Mesenchymal stem cell (in vitro differentiated cells and primary cell): Measurements from ENCODE around the gene KRTAP10-8.
"Not testable (repeated sequence)": the region's sequence is repeated elsewhere in the genome, so short reads cannot be mapped to it uniquely, and the experiment has no call there.

Experiments used
- DNase-seq: peaks from one replicate; pipeline ENCODE4 v3.0.0-alpha.2; 2013
- H2AFZ ChIP-seq: one replicate; pipeline ENCODE4 v1.6.1; 2013; ENCODE audit warnings: low read depth, mild to moderate bottlenecking, control low read depth, inconsistent platforms, low read length, moderate library complexity
- H2AK5ac ChIP-seq: 2 replicates; pipeline ENCODE4 v1.6.1; 2013; ENCODE audit warnings: low read length, moderate library complexity, mild to moderate bottlenecking, inconsistent platforms; ENCODE audit not compliant: severe bottlenecking
- H2BK120ac ChIP-seq: one replicate; pipeline ENCODE4 v1.6.1; 2013; ENCODE audit warnings: low read depth, mild to moderate bottlenecking, inconsistent platforms, low read length, moderate library complexity
- H2BK12ac ChIP-seq, 2 experiments: one replicate each; pipeline ENCODE4 v1.6.1; 2013; ENCODE audit warnings: inconsistent platforms in 2 of 2, low read length in 2 of 2, mild to moderate bottlenecking in 2 of 2, moderate library complexity in 2 of 2, control low read depth in 1 of 2
- H2BK15ac ChIP-seq: one replicate; pipeline ENCODE4 v1.6.1; 2013; ENCODE audit warnings: mild to moderate bottlenecking, low read depth, inconsistent platforms; ENCODE audit not compliant: poor library complexity, severe bottlenecking
- H2BK5ac ChIP-seq: 2 replicates; pipeline ENCODE4 v1.6.1; 2013; ENCODE audit warnings: low read depth, mild to moderate bottlenecking, low read length, control low read depth, inconsistent platforms; ENCODE audit not compliant: poor library complexity, severe bottlenecking
- H3K14ac ChIP-seq, 2 experiments: one replicate each; pipeline ENCODE4 v1.6.1; 2013; ENCODE audit warnings: inconsistent platforms in 2 of 2, low read length in 2 of 2, control low read depth in 1 of 2, mild to moderate bottlenecking in 1 of 2, moderate library complexity in 1 of 2
- H3K18ac ChIP-seq, 2 experiments: one replicate each; pipeline ENCODE4 v1.6.1; 2013; ENCODE audit warnings: inconsistent platforms in 2 of 2, low read length in 2 of 2, control low read depth in 1 of 2, low read depth in 1 of 2, mild to moderate bottlenecking in 1 of 2
- H3K23ac ChIP-seq, 2 experiments: one replicate each; pipeline ENCODE4 v1.6.1; 2013; ENCODE audit warnings: inconsistent platforms in 2 of 2, low read length in 2 of 2, mild to moderate bottlenecking in 2 of 2, moderate library complexity in 2 of 2, control low read depth in 1 of 2
- H3K27ac ChIP-seq: 2 replicates; pipeline ENCODE4 v1.5.1; 2013; ENCODE audit warnings: mild to moderate bottlenecking, moderate library complexity, low read length, control low read depth, inconsistent platforms; ENCODE audit not compliant: poor library complexity, severe bottlenecking
- H3K27me3 ChIP-seq, 2 experiments: 2 replicates each; pipeline versions ENCODE4 v1.6.1 to v1.7.0; 2013; ENCODE audit warnings: low read length in 2 of 2, mild to moderate bottlenecking in 2 of 2, moderate library complexity in 2 of 2, control low read depth in 1 of 2, inconsistent platforms in 1 of 2; ENCODE audit not compliant: control insufficient read depth in 1 of 2, insufficient read depth in 1 of 2
- H3K36me3 ChIP-seq, 2 experiments: 2 replicates each; pipeline versions ENCODE4 v1.6.1 to v1.7.0; 2013; ENCODE audit warnings: low read length in 2 of 2, control low read depth in 1 of 2, inconsistent platforms in 1 of 2, low read depth in 1 of 2, mild to moderate bottlenecking in 1 of 2; ENCODE audit not compliant: insufficient read depth in 2 of 2, control insufficient read depth in 1 of 2
- H3K4ac ChIP-seq, 2 experiments: one replicate each; pipeline ENCODE4 v1.6.1; 2013; ENCODE audit warnings: inconsistent platforms in 2 of 2, low read length in 2 of 2, mild to moderate bottlenecking in 2 of 2, moderate library complexity in 2 of 2, control low read depth in 1 of 2, low read depth in 1 of 2
- H3K4me1 ChIP-seq: 2 replicates; pipeline ENCODE4 v1.6.1; 2013; ENCODE audit warnings: low read depth, low read length, control low read depth; ENCODE audit not compliant: control insufficient read depth, insufficient read depth
- H3K4me2 ChIP-seq: 2 replicates; pipeline ENCODE4 v1.6.1; 2013; ENCODE audit warnings: low read length, mild to moderate bottlenecking, inconsistent platforms; ENCODE audit not compliant: poor library complexity, severe bottlenecking
- H3K4me3 ChIP-seq, 2 experiments: 2 replicates each; pipeline versions ENCODE4 v1.5.1 to v1.7.0; 2013; ENCODE audit warnings: low read length in 2 of 2, mild to moderate bottlenecking in 2 of 2, control low read depth in 1 of 2, low read depth in 1 of 2; ENCODE audit not compliant: insufficient read depth in 1 of 2
- H3K79me1 ChIP-seq: replicated peaks from 2 replicates; pipeline ENCODE4 v1.6.1; 2013; ENCODE audit warnings: mild to moderate bottlenecking, control low read depth, low read length, inconsistent platforms; ENCODE audit not compliant: poor library complexity, severe bottlenecking
- H3K9ac ChIP-seq: 2 replicates; pipeline ENCODE4 v1.7.0; 2013; ENCODE audit warnings: mild to moderate bottlenecking, low read length, moderate library complexity
- H3K9me3 ChIP-seq: 2 replicates; pipeline ENCODE4 v1.7.0; 2013; ENCODE audit warnings: mild to moderate bottlenecking, low read length; ENCODE audit not compliant: control insufficient read depth
- H4K8ac ChIP-seq: one replicate; pipeline ENCODE4 v1.6.1; 2013; ENCODE audit warnings: inconsistent platforms, mild to moderate bottlenecking, low read length, moderate library complexity
- H4K91ac ChIP-seq: one replicate; pipeline ENCODE4 v1.6.1; 2013; ENCODE audit warnings: mild to moderate bottlenecking, low read length, inconsistent platforms
- WGBS: methylation state at CpG from one replicate; pipeline ENCODE4 v1.1.7; 2013; ENCODE audit warnings: mixed read lengths; 5-methylcytosine and 5-hydroxymethylcytosine counted together

Gene KRTAP10-8

DNA sequence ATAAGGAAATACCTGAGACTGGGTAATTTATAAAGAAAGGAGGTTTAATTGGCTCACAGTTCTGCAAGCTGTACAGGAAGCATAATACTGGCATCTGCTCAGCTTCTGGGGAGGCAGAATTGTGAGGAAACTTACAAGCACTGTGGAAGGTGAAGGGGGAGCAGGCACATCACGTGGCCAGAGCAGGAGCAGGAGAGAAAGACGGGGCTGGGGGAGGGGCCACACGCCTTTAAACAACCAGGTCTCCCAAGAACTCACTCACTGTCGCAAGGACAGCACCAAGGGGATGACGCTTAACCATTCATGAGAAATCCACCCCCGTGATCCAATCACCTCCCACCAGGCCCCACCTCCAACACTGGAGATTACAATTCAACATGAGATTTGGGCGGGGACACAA, 49.7 kb downstream of the KRTAP10-8 start:
- DNase-seq, result not testable (repeated sequence)

More for the DNA sequence above, 49.7 kb downstream of the KRTAP10-8 start:
- not testable (repeated sequence) for H2AK5ac ChIP-seq, H3K9ac ChIP-seq, H3K36me3 ChIP-seq, H4K91ac ChIP-seq, H3K14ac ChIP-seq, H3K27ac ChIP-seq, H2AFZ ChIP-seq, H2BK15ac ChIP-seq, H4K8ac ChIP-seq, H3K18ac ChIP-seq, H3K4me1 ChIP-seq, H2BK12ac ChIP-seq, H3K27me3 ChIP-seq, H3K4me3 ChIP-seq, H2BK120ac ChIP-seq, H3K4me2 ChIP-seq, H3K79me1 ChIP-seq, H3K4ac ChIP-seq, H2BK5ac ChIP-seq, H3K23ac ChIP-seq
- 57% methylated on average over 4 of the region's 7 CpGs for WGBS
- H3K9me3 ChIP-seq, result peaks cover 13% of the 10 kb centered on the region
